HG03045 (cell line): ENCODE results near the gene KRTAP5-6.

Experiments used
- ATAC-seq: cut with Tn5 transposase; IDR thresholded peaks from one replicate; pipeline ENCODE4 v1.9.1; 2021; ENCODE audit warnings: mild to moderate bottlenecking, moderate library complexity; ENCODE audit not compliant: unreplicated experiment

KRTAP5-6 gene

GRCh38 chr11:1701091-1701807 is 4.3 kb downstream of the KRTAP5-6 start:
- ATAC-seq, result no peak

DNA sequence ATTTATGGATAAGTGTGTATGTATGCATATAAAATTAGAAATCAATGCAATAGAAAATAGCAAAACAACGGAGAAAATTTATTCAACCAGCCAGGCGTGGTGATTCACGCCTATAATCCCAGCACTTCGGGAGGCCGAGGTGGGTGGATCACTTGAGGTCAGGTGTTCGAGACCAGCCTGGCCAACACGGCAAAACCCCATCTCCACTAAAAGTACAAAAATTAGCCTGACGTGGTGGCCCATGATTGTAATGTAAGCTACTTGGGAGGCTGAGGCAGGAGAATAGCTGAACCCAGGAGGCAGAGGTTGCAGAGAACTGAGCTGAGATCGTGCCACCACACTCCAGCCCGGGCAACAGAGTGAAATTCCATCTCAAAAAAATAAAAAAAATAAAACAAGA is 5.5 kb downstream of the KRTAP5-6 start:
- ATAC-seq, result no peak

DNA sequence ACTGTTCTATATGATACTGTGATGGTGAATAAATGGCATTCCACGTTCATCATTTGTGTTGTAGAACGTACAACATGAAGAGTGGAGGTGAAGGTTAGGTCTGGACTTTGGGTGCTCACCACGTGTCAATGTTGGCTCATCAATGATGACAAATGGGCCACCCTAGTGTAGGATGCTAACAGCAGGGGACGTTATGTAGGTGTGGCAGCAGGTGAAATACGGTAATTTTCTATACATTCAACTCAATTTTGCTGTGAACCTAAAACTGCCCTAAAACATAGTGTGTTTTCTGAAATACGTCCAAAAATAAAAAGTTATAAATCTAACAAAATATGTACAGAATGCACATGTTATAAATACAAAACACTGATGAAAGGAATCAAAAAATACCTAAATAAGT is 6.2 kb downstream of the KRTAP5-6 start:
- no peak for ATAC-seq

DNA sequence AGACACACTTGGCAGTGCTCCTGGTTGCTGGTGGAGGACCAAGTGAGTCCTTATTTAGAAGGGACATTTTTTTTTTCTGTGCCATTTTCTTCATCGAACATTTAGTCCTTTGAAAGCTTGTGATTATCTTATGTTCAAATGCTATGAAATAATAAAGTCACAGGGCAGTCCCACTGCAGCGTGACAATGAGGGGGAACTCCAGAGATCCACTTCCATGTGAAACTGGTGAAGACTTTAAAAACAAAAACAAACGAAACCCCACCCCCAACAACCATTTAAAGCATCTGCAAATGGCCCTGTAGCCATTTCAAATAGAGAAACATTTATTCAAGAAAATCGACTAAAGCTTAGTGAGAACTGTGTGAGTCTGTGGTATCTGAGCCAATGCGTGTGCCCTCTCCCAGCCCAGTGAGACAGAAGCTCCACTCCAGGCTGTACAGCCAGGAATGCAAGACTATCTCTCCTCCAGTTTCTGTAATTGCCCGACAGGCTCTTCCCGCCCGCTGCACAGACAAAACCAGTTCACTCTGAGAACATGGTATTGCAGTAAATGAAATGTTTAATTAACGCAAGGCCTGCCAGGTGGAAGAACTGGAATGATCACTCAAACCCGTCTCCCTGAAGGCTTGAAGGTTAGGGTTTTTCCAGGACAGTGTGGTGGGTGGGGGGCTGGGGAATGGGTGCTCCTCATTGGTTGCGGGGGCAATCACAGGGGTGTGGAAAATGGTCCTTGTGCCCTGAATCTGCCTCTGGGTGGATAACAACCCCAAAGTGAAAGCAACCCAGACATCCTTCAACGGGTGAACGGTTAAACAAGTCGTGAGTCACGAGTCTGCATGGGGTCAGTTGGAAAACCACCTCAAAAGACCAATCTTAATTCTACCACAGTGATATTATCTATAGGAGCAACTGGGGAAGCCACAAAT is 8.4 kb downstream of the KRTAP5-6 start:
- no peak for ATAC-seq

- ATAC-seq, result no peak
Measured at GRCh38 chr11:1706634-1707400, 9.8 kb downstream of the KRTAP5-6 start.

GRCh38 chr11:1707751-1708150 is 10.8 kb downstream of the KRTAP5-6 start:
- no peak for ATAC-seq

- ATAC-seq, result no peak
Measured at GRCh38 chr11:1708716-1709115, 11.7 kb downstream of the KRTAP5-6 start.

- no peak for ATAC-seq
Measured at GRCh38 chr11:1714908-1715885, 18.2 kb downstream of the KRTAP5-6 start.

- no peak for ATAC-seq
Measured at GRCh38 chr11:1717745-1718144, 20.8 kb downstream of the KRTAP5-6 start.

DNA sequence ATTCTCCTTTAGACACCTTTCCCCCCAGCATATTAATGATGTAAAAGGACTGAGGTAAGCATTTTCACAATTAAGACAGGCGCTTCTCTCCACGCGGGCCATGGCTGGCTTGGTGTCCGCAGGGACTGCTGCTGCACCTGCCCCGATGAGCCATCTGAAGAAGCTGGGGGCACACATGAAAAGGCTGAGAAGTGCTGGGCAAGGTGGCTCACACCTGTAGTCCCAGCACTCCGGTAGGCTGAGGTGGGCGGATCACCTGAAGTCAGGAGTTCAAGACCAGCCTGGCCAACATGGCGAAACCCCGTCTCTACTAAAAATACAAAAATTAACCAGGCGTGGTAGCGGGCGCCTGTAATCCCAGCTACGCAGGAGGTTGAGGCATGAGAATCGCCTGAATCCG is 21.3 kb downstream of the KRTAP5-6 start:
- no peak for ATAC-seq

GRCh38 chr11:1719781-1720180 is 22.8 kb downstream of the KRTAP5-6 start:
- no peak for ATAC-seq

DNA sequence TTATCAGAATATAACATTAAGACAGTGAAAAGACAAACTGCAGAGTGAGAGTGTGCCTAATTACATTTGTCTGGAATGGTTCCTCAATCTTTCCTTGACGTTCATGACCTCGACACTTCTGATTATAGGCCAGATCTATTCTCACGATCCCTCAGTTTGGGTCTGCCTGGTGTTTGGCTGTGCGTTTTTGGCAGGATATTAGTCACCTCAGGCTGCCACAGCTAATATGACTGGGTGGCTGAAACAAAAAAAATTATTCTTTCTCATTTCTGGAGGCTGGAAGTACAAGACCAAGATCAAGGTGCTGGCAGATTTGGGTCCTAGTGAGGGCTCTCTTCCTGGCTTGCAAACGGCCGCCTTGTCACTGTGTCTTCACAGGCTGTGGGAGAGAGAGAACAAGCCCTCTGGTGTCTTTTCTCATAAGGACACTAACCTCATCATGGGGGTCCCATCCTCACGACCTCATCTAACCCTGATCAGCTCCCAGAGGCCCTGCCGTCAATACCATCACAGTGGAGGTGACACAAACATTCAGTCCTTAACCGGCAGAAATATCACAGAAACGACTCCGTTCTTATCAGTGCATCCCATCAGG is 30.2 kb downstream of the KRTAP5-6 start:
- ATAC-seq, result no peak

GRCh38 chr11:1727861-1728260 is 30.9 kb downstream of the KRTAP5-6 start:
- no peak for ATAC-seq

- no peak for ATAC-seq
Measured at GRCh38 chr11:1728301-1728700, 31.3 kb downstream of the KRTAP5-6 start.

DNA sequence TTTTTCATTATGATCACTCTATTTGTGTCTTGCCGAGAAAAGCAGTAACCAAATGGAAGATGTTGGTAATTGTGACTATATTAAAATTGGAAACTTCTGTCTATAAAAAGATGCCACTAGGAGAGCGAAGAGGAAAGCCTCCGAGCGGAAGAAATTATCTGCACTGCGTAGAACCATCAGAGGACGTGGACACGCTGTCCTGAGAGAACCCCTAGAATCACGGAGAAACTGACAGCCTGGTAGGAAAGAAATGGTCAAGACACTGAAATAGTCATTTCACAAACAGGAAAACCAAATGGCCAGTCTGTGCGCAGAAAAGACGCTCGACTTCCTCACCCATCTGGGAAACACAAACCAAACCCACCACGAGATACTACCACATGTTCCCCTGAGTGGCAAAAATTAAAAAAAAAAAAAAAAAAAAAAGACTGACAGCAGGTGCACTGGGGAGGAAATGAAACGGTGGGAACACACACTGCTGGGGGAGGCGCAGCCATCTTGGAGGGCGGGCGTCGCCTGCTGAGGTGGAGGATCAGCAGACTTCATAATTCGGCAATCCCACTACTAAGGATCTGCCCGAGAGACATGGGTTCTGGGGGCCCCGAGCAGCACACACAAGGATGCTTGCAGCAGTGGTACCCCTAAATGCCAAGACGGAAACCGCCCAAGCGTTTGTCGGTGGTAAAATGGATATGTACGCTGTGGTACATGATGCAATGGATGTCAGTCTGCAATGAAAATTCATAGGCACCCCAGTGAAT is 32.1 kb downstream of the KRTAP5-6 start:
- no peak for ATAC-seq

- ATAC-seq, result no peak
Measured at GRCh38 chr11:1729692-1730011, 32.7 kb downstream of the KRTAP5-6 start.

- ATAC-seq, result no peak
Measured at GRCh38 chr11:1730059-1730629, 33.1 kb downstream of the KRTAP5-6 start.

DNA sequence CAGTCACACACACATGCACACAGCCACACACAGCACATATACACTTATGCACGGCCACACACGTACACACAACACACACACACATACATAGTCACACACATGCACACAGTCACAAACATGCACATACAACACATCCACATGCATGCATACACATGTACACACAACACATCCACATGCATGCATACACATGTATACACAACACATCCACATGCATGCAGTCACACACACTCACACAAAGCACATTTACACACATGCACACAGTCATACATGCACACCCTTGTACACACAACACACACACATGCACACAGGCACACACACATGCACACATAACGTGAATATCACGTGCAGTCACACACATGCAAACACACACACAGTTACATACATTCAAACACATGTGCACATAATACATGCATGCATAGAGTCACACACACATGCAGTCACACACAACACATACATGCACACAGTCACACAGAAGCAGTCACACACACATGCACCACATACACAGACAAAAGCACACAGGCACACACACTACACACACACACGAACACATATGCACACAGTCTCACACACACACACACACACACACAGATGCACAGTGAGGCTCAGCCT is 34.6 kb downstream of the KRTAP5-6 start:
- no peak for ATAC-seq
